HFFc6 (cell line): ENCODE results near the gene C9orf72. TPM values are rescaled to one million over a fixed set of nuclear protein-coding genes. Genes with fewer than 3 reads are reported as not detected.

Experiments used
- DNase-seq: peaks from one replicate; pipeline ENCODE4 v3.0.0-alpha.2; 2018
- H3K27ac Mint-ChIP-seq: 2 replicates; pipeline ENCODE4 v1.8.0; 2020; ENCODE audit warnings: mild to moderate bottlenecking, mixed read lengths
- H3K27me3 Mint-ChIP-seq: 2 replicates; pipeline ENCODE4 v1.8.0; 2021; ENCODE audit warnings: mild to moderate bottlenecking, moderate library complexity, mixed read lengths; ENCODE audit not compliant: insufficient read depth
- H3K36me3 Mint-ChIP-seq: 2 replicates; pipeline ENCODE4 v1.8.0; 2021; ENCODE audit warnings: low read depth, mixed read lengths
- H3K4me1 Mint-ChIP-seq: 2 replicates; pipeline ENCODE4 v1.8.0; 2020; ENCODE audit warnings: low read depth, mixed read lengths
- H3K4me3 Mint-ChIP-seq: 2 replicates; pipeline ENCODE4 v1.8.0; 2020; ENCODE audit warnings: mild to moderate bottlenecking, moderate library complexity, mixed read lengths
- H3K9me3 Mint-ChIP-seq: 2 replicates; pipeline ENCODE4 v1.8.0; 2020; ENCODE audit warnings: mild to moderate bottlenecking, mixed read lengths
- CTCF ChIP-seq: fragments of 200-600 bp; sonication (generic); IDR thresholded peaks from 2 replicates; pipeline ENCODE4 v1.5.0; 2021; ENCODE audit warnings: antibody characterized with exemption, mild to moderate bottlenecking
- total RNA-seq, 6 experiments: library from RNA; stranded (reverse); fragmentation: NEBNext Ultra II Directional; extraction: Animal tissue kit (Norgen Biotek cat#: 25700); gene quantifications; 2 replicates in 1 of 6; 3 replicates in 5 of 6; pipeline ENCODE4 v1.2.3, GENCODE V29; 2021

The C9orf72 gene
- total RNA-seq, 6 experiments from 2014 or later = 1.4 to 3.7 (median 2.3) TPM

GRCh38 chr9:27590651-27591050 is 17.4 kb upstream of the C9orf72 start:
- no peak for TF ChIP-seq CTCF
- H3K9me3 Mint-ChIP-seq = peaks cover 7% of the 10 kb centered on the region; the same call in 1 of the 2 replicates
- H3K4me3 Mint-ChIP-seq = no peak overlapping the region
- no peaks in the 10 kb centered on the region; the same call in 1 of the 2 replicates for H3K27me3 Mint-ChIP-seq
- no peaks in the 10 kb centered on the region for H3K4me1 Mint-ChIP-seq
- no peak overlapping the region for H3K27ac Mint-ChIP-seq
- DNase-seq = no peak
- no peaks in the 10 kb centered on the region for H3K36me3 Mint-ChIP-seq

GRCh38 chr9:27589462-27589861 is 16.2 kb upstream of the C9orf72 start:
- Mint-ChIP-seq H3K27ac (no peak overlapping the region), H3K9me3 (peaks cover 7% of the 10 kb centered on the region; the same call in 1 of the 2 replicates), H3K27me3 (no peaks in the 10 kb centered on the region; the same call in 1 of the 2 replicates), H3K36me3 (no peaks in the 10 kb centered on the region), H3K4me1 (no peaks in the 10 kb centered on the region), H3K4me3 (no peak overlapping the region)
- DNase-seq = no peak
- no peak for TF ChIP-seq CTCF

GRCh38 chr9:27586304-27586703 is 13.0 kb upstream of the C9orf72 start:
- no peaks in the 10 kb centered on the region for H3K4me1 Mint-ChIP-seq
- H3K36me3 Mint-ChIP-seq = no peaks in the 10 kb centered on the region
- H3K27me3 Mint-ChIP-seq = no peaks in the 10 kb centered on the region; the same call in 1 of the 2 replicates
- H3K9me3 Mint-ChIP-seq = peaks cover 7% of the 10 kb centered on the region; the same call in 1 of the 2 replicates
- peak overlapping the region; percentile 32; the same call in 1 of the 2 replicates for H3K4me3 Mint-ChIP-seq
- no peak for TF ChIP-seq CTCF
- DNase-seq = no peak
- H3K27ac Mint-ChIP-seq = no peak overlapping the region

GRCh38 chr9:27584931-27585330 is 11.7 kb upstream of the C9orf72 start:
- H3K27me3 Mint-ChIP-seq = no peaks in the 10 kb centered on the region; the same call in 1 of the 2 replicates
- H3K4me1 Mint-ChIP-seq = no peaks in the 10 kb centered on the region
- no peak for TF ChIP-seq CTCF
- no peak overlapping the region for H3K4me3 Mint-ChIP-seq
- H3K36me3 Mint-ChIP-seq = no peaks in the 10 kb centered on the region
- no peaks in the 10 kb centered on the region for H3K9me3 Mint-ChIP-seq
- no peak overlapping the region for H3K27ac Mint-ChIP-seq
- DNase-seq = no peak

- no peak for TF ChIP-seq CTCF
- Mint-ChIP-seq H3K4me3 (no peak overlapping the region), H3K9me3 (no peaks in the 10 kb centered on the region), H3K36me3 (no peaks in the 10 kb centered on the region), H3K4me1 (no peaks in the 10 kb centered on the region), H3K27me3 (peaks cover 1% of the 10 kb centered on the region), H3K27ac (no peak overlapping the region)
- no peak for DNase-seq
Observed at GRCh38 chr9:27582794-27583193, 9.5 kb upstream of the C9orf72 start.

- TF ChIP-seq CTCF = no peak
- no peaks in the 10 kb centered on the region for H3K9me3 Mint-ChIP-seq
- no peaks in the 10 kb centered on the region for H3K36me3 Mint-ChIP-seq
- H3K4me3 Mint-ChIP-seq = no peak overlapping the region
- no peak overlapping the region for H3K27ac Mint-ChIP-seq
- peaks cover 1% of the 10 kb centered on the region for H3K27me3 Mint-ChIP-seq
- H3K4me1 Mint-ChIP-seq = no peaks in the 10 kb centered on the region
- DNase-seq = no peak
Observed at GRCh38 chr9:27581826-27582225, 8.5 kb upstream of the C9orf72 start.
